Measurements from ENCODE around the gene PROZ.
A peak's percentile ranks its signal among the peaks of the same experiment; 100 is the strongest.

The PROZ gene

GRCh38 chr13:113141601-113141970 is 16.9 kb upstream of the PROZ start:
- no peak for DNase-seq (ENCODE audit: low read depth in 2 of 2)

GRCh38 chr13:113142876-113143275 is 15.6 kb upstream of the PROZ start:
- no peak for DNase-seq (ENCODE audit: low read depth in 2 of 2)

- DNase-seq (ENCODE audit: low read depth in 2 of 2), result no peak
These were observed 14.8 kb upstream of the PROZ start for GRCh38 chr13:113143466-113144254.

GRCh38 chr13:113144255-113144629 is 14.2 kb upstream of the PROZ start:
- no peak for DNase-seq (ENCODE audit: low read depth in 2 of 2)

GRCh38 chr13:113145496-113145895 is 13.0 kb upstream of the PROZ start:
- DNase-seq (ENCODE audit: low read depth in 2 of 2), result no peak

- DNase-seq (ENCODE audit: low read depth in 2 of 2), result no peak
These were observed 12.4 kb upstream of the PROZ start for GRCh38 chr13:113145911-113146598.

GRCh38 chr13:113146750-113147149 is 11.7 kb upstream of the PROZ start:
- no peak for DNase-seq (ENCODE audit: low read depth in 2 of 2)

- DNase-seq (ENCODE audit: low read depth in 2 of 2), result no peak
These were observed 11.2 kb upstream of the PROZ start for GRCh38 chr13:113147206-113147605.

- DNase-seq (ENCODE audit: low read depth in 2 of 2), result no peak
These were observed 10.0 kb upstream of the PROZ start for GRCh38 chr13:113148407-113148806.

GRCh38 chr13:113148940-113149503 is 9.4 kb upstream of the PROZ start:
- DNase-seq (ENCODE audit: low read depth in 2 of 2), result no peak

- DNase-seq (ENCODE audit: low read depth in 2 of 2), result no peak
These were observed 8.5 kb upstream of the PROZ start for GRCh38 chr13:113149711-113150549.

GRCh38 chr13:113150550-113151365 is 7.7 kb upstream of the PROZ start:
- DNase-seq (ENCODE audit: low read depth in 2 of 2), result no peak

GRCh38 chr13:113151745-113152690 is 6.4 kb upstream of the PROZ start:
- DNase-seq (ENCODE audit: low read depth in 2 of 2), result no peak

GRCh38 chr13:113152691-113152983 is 5.8 kb upstream of the PROZ start:
- DNase-seq (ENCODE audit: low read depth in 2 of 2), result no peak

- no peak for DNase-seq (ENCODE audit: low read depth in 2 of 2)
These were observed 5.3 kb upstream of the PROZ start for GRCh38 chr13:113152984-113153809.

GRCh38 chr13:113153810-113154748 is 4.4 kb upstream of the PROZ start:
- DNase-seq (ENCODE audit: low read depth in 2 of 2), result peak; percentile 39 to 41

GRCh38 chr13:113155201-113155600 is 3.2 kb upstream of the PROZ start:
- no peak for DNase-seq (ENCODE audit: low read depth in 2 of 2)

- no peak for DNase-seq (ENCODE audit: low read depth in 2 of 2)
These were observed 2.3 kb upstream of the PROZ start for GRCh38 chr13:113155982-113156655.
